ENCODE results near the gene NCOA4. TPM values are rescaled to one million over a fixed set of nuclear protein-coding genes. Genes with fewer than 3 reads are reported as not detected.

NCOA4 gene
- total and polyA plus RNA-seq, 2 of the 4 experiments (the other 2 are of a cell fraction), result 62.2 to 188 TPM

DNA sequence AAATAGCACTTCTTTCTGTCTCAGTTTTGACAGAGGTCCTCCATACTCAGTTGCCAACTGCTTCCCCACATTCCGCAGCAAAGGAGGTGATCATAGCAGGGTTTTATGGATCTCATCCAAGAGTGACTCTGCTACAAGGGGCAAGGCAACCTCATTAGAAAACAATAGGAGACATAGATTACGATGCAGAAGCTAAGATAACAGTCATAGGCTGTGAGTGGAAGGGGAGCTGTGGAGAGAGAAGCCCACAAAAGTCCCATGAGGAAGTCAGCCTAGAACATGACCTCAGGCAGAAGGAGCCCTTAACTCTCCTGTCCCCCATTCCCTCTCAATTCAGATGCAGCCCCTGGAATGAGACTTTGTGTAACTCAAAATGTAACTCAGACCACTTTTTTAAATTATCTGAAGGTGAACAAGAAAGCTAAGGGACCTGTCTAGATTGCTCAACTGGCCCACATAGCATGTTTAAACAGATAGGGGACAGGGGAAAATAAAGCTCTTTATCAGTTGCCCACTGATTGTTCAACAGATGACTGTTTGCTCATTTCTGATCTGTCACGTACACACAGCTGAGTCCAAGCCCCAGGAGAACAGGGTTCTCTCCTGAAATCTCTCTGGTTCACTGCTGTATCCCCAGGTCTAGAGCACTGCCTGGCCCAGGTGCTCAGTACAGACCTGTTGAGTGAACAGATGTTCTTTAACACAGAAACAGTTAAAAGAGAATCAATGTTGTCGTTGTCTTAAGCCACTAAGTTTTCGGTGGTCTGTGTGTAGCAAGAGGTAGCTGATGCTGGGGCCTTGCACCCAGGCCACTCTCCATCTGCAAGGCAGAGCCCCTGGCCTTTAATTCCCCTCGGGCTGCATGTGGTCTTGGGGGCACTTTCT lies 1.5 kb upstream of the NCOA4 start (continued):
- TF ChIP-seq SMC3 (IDR thresholded peaks at IDR 0.05; ENCODE audit: low read depth, low read length), result no peak

DNA sequence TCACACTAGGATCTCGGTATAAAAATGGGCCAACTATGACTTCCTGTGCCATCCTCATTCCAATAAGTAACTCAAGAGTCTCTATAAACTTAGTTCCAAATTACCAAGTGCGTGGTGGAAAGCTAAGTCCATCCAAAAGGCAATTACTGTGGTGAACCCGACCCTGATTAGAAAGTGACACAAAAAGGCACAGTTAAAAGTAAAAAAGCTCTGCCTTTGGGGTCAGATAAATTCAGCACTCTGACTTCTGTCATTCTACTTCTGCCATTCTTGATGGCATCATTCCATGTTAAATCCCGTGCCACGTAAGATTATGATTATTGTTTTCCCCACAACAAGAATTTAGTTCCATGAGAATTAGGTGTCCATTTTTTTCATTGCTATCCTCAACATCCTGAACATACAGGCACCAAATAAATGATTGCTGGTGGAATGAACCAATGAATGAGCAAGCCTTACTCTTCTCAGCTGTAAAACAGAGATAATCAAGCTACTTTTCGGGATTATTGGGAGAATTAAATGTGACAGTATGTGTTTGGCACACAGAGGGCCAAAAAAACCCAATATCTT lies 877 bp downstream of the NCOA4 start:
- H3K4me2 ChIP-seq (ENCODE audit: low read depth, low read length), result peak overlapping the region; percentile 88
- H2BK15ac ChIP-seq (ENCODE audit: low read depth, low read length), result no peak overlapping the region
- peak overlapping the region; percentile 89 for H3K9ac ChIP-seq (ENCODE audit: low read depth, low read length)
- POLR2A ChIA-PET (ENCODE audit: unreplicated experiment), result no interaction called here
- TF ChIP-seq POLR2A (IDR thresholded peaks at IDR 0.05; ENCODE audit: low read depth, low read length), result no peak
- TF ChIP-seq, protein P1, sequence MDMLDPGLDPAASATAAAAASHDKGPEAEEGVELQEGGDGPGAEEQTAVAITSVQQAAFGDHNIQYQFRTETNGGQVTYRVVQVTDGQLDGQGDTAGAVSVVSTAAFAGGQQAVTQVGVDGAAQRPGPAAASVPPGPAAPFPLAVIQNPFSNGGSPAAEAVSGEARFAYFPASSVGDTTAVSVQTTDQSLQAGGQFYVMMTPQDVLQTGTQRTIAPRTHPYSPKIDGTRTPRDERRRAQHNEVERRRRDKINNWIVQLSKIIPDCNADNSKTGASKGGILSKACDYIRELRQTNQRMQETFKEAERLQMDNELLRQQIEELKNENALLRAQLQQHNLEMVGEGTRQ (IDR thresholded peaks at IDR 0.05; ENCODE audit: low read depth, low read length), result no peak
- no peak for TF ChIP-seq CEBPB (IDR thresholded peaks at IDR 0.05; ENCODE audit: low read depth, low read length)
- no peak for TF ChIP-seq BHLHE40 (IDR thresholded peaks at IDR 0.05; ENCODE audit: low read depth, low read length)
- TF ChIP-seq NFE2L2 (IDR thresholded peaks at IDR 0.05; ENCODE audit: low read depth, low read length), result no peak
- TF ChIP-seq, protein P2, sequence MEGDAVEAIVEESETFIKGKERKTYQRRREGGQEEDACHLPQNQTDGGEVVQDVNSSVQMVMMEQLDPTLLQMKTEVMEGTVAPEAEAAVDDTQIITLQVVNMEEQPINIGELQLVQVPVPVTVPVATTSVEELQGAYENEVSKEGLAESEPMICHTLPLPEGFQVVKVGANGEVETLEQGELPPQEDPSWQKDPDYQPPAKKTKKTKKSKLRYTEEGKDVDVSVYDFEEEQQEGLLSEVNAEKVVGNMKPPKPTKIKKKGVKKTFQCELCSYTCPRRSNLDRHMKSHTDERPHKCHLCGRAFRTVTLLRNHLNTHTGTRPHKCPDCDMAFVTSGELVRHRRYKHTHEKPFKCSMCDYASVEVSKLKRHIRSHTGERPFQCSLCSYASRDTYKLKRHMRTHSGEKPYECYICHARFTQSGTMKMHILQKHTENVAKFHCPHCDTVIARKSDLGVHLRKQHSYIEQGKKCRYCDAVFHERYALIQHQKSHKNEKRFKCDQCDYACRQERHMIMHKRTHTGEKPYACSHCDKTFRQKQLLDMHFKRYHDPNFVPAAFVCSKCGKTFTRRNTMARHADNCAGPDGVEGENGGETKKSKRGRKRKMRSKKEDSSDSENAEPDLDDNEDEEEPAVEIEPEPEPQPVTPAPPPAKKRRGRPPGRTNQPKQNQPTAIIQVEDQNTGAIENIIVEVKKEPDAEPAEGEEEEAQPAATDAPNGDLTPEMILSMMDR (conservative IDR thresholded peaks at IDR 0.05; ENCODE audit: low read depth, low read length), result no peak
- TF ChIP-seq RAD21 (IDR thresholded peaks at IDR 0.05; ENCODE audit: low read length), result no peak
- TF ChIP-seq RCOR1 (IDR thresholded peaks at IDR 0.05; ENCODE audit: insufficient replicate concordance, low read length), result no peak
- TF ChIP-seq MXI1 (IDR thresholded peaks at IDR 0.05; ENCODE audit: borderline replicate concordance, low read depth, low read length), result no peak
- no peaks in the 10 kb centered on the region for H3K27me3 ChIP-seq (ENCODE audit: control insufficient read depth, insufficient read depth, low read length)
- 20% methylated on average over 1 of the region's 6 CpGs; no CpG with 5 or more reads in 1 of the 2 experiments for WGBS, 2 experiments (ENCODE audit: extremely low coverage in 2 of 2, insufficient read length in 1 of 2)
- peaks cover 3 to 22% of the 10 kb centered on the region in 2 experiments; a peak in 2 of 4 replicates for H3K79me1 ChIP-seq (ENCODE audit: low read depth in 1 of 2, low read length in 2 of 2)
- BruUV-seq (replicated peaks), result TSS peak; percentile 62
- peak overlapping the region; percentile 52 for H3K4ac ChIP-seq (ENCODE audit: low read depth, low read length)
- peak overlapping the region; percentile 54 for H3K23ac ChIP-seq (ENCODE audit: low read depth, low read length)
- H3K9me1 ChIP-seq (ENCODE audit: insufficient read depth, low read length), result peaks cover 6% of the 10 kb centered on the region; the same call in 1 of the 2 replicates
- no peaks in the 10 kb centered on the region for H3K36me3 ChIP-seq (ENCODE audit: control insufficient read depth, insufficient read depth, low read length)
- no peak overlapping the region for H2BK120ac ChIP-seq (ENCODE audit: low read depth, low read length)
- 0 out of 2 replicates have a peak overlapping the region, but pooled peaks have one; percentile 38 for H3K14ac ChIP-seq (replicated peaks; ENCODE audit: low read depth, low read length)
- peak overlapping the region; percentile 45 to 88; a peak in 3 of 4 replicates for H4K8ac ChIP-seq (ENCODE audit: low read depth in 2 of 2, low read length in 2 of 2)
- DNase-seq, result no peak
- peak overlapping the region; percentile 87 for H2AK9ac ChIP-seq (replicated peaks; ENCODE audit: low read depth, low read length, poor library complexity)
- peak overlapping the region; percentile 13; the same call in 1 of the 2 replicates for H3K56ac ChIP-seq (ENCODE audit: extremely low read depth, insufficient read depth, low read length)
- no peak overlapping the region for H2BK20ac ChIP-seq (ENCODE audit: low read depth, low read length)
- H3K9me3 ChIP-seq (ENCODE audit: control insufficient read depth, insufficient read depth, low read length), result no peaks in the 10 kb centered on the region
- CTCF ChIA-PET, result interaction anchor here (0.6 to 1.6 kb wide), 4 partner anchors 13 to 552 kb away, joined by 3 to 7 read pairs (median 4); no protein-coding TSS in a partner anchor
- H3K4me3 ChIP-seq (ENCODE audit: insufficient read depth, low read depth, low read length), result peak overlapping the region; percentile 80
- H3K4me1 ChIP-seq (ENCODE audit: control insufficient read depth, insufficient read depth, low read length), result peaks cover 18% of the 10 kb centered on the region
- no peak overlapping the region for H3K18ac ChIP-seq (ENCODE audit: low read depth, low read length)
- H4K20me1 ChIP-seq (ENCODE audit: insufficient read depth, low read length), result peaks cover 41% of the 10 kb centered on the region
- H3K27ac ChIP-seq (ENCODE audit: insufficient read depth, low read length), result peak overlapping the region; percentile 92
- H4K5ac ChIP-seq (ENCODE audit: low read depth, low read length), result peak overlapping the region; percentile 12; the same call in 1 of the 2 replicates
- H2AK5ac ChIP-seq (ENCODE audit: low read depth, low read length), result 0 out of 2 replicates have a peak overlapping the region, but pooled peaks have one; percentile 7
- in situ Hi-C loops (cut with MboI; ENCODE audit: low sequenced_read_pairs) (no loop called here), dilution Hi-C loops (cut with HindIII; ENCODE audit: low sequenced_read_pairs, unreplicated experiment) (no loop called here), intact Hi-C loops (cut with micrococcal nuclease) (loop anchor here (2.0 to 10.0 kb wide), 2 partner anchors 219 to 565 kb away; no protein-coding TSS in a partner anchor)
- ATAC-seq (ENCODE audit: low read depth), result no peak
- no peak overlapping the region for H4K91ac ChIP-seq (ENCODE audit: insufficient read depth, low read depth, low read length)
- H2BK5ac ChIP-seq (ENCODE audit: low read depth, low read length, poor library complexity, severe bottlenecking), result peak overlapping the region; percentile 91
- no peak overlapping the region for H2AFZ ChIP-seq (replicated peaks; ENCODE audit: low read length, poor library complexity)

All from IMR-90 (cell line).